GM18907 (cell line): ENCODE data around the gene ZNF232.
"Not testable (repeated sequence)": the region's sequence is repeated elsewhere in the genome, so short reads cannot be mapped to it uniquely, and the experiment has no call there.

Experiments
- ATAC-seq: cut with Tn5 transposase; IDR thresholded peaks from one replicate; pipeline ENCODE4 v1.9.1; 2021; ENCODE audit warnings: mild to moderate bottlenecking, moderate library complexity; ENCODE audit not compliant: unreplicated experiment

ZNF232 gene

GRCh38 chr17:5099271-5099670 is 12.4 kb downstream of the ZNF232 start:
- no peak for ATAC-seq

DNA sequence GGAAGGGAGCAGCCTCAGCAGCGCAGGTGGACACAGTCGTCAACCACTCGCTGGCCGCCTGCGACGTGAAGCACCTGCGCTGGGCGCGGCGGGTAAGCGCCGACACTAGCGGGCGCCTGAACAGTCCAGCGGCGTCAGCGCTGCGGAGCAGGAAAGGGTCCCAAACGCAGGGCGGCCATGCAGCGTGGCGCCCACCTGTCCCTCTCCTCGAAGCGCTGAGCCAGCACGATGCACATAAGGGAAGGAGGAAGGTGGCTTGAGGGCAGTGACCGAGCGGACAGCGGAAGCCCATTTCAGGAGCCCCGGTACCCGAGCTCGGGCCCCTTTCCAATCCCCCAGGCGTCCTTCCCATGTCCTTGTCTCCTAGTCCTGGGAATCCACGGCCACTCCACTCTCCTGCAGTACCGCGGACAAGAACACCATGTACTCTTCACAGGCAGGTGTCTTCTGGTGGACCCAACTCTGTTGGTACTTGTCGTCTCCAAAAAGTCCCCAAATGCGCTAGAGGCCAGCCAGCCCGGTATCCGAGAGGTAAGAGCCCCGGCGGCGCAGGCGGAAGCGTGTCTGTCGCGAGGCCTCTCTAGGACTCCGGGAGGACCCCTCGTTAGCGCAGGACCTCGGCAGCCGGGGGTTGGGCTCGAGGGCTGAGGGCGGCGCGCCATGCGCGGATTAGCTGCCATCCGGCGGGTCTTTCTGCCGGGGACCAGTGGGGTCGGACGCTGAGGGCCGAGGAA is 14.4 kb downstream of the ZNF232 start:
- ATAC-seq: no peak

DNA sequence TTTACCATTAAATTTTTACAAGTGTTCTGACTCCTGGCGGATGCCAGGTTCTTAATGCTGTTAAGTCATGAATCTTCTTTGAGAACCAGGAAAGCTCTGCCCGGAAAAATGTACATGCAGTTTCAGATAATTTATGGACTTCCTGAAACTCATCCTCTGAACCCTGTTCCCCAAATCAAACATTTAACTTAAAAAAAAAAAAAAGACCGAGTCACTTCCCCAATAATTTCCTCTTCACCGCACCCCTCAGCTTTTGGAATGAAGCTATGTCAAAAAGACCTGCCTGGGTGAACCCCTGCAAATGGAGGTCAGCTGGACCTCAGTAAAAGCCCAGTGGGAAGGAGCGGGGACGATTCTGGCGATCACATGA is 15.0 kb downstream of the ZNF232 start:
- no peak for ATAC-seq

DNA sequence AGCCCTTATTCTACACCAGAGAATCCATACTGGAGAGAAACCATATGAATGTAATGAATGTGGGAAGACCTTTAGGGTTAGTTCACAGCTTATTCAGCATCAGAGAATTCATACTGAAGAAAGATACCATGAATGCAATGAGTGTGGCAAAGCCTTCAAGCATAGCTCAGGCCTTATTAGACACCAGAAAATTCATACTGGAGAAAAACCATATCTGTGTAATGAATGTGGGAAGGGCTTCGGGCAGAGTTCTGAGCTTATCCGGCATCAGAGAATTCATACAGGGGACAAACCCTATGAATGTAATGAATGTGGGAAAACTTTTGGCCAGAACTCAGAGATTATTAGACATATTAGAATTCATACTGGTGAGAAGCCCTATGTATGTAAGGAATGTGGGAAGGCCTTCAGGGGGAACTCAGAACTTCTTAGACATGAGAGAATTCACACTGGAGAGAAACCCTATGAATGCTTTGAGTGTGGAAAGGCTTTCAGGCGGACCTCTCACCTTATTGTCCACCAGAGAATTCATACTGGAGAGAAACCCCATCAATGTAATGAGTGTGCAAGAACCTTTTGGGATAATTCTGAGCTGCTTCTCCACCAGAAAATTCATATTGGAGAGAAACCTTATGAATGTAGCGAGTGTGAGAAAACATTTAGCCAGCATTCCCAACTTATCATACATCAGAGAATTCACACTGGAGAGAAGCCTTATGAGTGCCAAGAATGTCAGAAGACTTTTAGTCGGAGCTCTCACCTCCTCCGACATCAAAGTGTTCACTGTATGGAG is 19.3 kb downstream of the ZNF232 start:
- ATAC-seq: no peak

- ATAC-seq: no peak
Observed at GRCh38 chr17:5080591-5080990, 31.1 kb downstream of the ZNF232 start.

- peak; percentile 89 for ATAC-seq
Observed at GRCh38 chr17:5078106-5079028, 33.3 kb downstream of the ZNF232 start, which contains the start of gene ZFP3. Gene ZFP3, plus strand, starts transcription at chr17:5078467. Its CDS starts 13,038 bp downstream, at chr17:5091505.

DNA sequence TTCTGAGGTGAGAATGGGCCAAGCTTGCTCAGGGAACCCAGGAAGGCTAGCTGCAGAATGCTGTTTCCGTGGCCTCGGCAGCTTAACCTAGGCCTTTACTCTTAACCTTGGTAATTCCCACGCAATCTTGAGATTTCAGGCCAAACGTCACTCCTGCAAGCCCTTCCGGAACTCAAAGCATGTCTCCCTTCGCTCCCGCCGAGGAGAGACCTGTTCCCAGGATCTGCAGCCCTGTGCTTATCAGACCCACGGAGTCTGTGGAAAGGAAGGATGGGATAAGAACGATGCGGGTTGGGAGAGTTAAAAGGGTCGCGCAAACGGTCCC is 33.9 kb downstream of the ZNF232 start:
- peak; percentile 6 for ATAC-seq

DNA sequence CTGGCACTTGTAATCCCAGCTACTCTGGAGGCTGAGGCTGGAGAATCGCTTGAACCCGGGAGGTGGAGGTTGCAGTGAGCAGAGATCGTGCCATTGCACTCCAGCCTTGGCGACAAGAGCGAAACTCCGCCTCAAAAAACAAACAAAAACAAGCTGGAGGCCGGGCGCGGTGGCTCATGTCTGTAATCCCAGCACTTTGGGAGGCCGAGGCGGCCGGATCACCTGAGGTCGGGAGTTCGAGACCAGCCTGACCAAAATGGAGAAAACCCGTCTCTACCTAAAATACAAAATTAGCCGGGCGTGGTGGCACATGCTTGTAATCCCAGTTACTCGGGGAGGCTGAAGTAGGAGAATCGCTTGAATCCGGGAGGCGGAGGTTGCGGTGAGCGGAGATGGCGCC is 34.4 kb downstream of the ZNF232 start:
- ATAC-seq: not testable (repeated sequence)

DNA sequence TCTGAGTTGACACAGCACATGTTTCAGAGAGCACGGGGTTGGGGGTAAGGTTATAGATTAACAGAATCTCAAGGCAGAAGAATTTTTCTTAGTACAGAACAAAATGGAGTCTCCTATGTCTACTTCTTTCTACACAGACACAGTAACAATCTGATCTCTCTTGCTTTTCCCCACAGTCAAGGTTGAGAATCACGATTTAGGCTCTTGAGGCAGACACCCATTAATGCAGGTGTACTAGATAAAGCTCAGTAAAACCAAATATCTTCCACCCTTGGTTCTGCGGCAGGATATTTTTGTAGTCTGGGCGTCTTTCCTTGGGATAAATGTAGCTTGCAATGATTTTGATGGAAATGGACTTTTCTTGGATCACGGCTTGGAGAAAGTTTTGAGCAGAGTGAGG is 36.2 kb downstream of the ZNF232 start:
- not testable (repeated sequence) for ATAC-seq

DNA sequence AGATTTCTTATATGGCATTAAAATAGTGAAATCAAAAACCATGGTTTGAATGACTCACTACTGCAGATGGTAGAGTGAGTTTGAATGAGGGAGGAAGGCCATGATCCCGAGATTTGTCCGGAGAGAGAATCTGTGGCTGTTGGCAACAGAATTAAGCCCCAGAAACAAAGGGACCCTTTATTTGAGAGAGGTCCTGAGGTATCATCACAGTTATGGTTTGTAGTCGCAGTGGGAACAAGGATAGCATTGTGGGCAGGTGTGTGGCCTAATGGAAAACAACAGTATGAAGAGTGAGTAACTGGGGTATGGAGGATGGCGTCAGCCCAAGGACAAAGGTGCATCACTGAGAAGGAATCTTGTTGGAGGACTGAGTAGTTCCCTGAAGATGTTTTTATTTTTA is 42.0 kb downstream of the ZNF232 start:
- ATAC-seq: no peak

DNA sequence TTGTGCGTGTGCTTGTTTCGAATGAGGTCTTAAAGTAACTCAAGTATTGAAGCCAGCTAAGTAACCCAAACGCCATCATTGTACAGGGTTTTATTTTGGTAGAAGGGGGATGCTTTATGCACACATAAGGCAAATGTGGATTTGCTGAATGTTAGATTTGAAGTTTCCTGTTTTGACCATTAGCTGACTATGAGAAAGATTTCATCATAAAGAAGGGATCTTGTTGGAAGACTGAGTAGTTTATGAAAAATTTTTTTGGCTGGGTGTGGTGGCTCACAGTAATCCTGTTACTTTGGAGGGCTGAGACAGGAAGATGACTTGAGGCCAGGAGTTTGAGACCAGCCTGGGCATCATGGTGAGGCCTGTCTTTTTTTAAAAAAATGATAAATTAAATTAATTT is 43.4 kb downstream of the ZNF232 start:
- no peak for ATAC-seq

- ATAC-seq: no peak
Observed at GRCh38 chr17:5065227-5065744, 46.4 kb downstream of the ZNF232 start.
